Liver (tissue), 9 donors: ENCODE data around the gene ZNF398. TPM values are rescaled to one million over a fixed set of nuclear protein-coding genes. Genes with fewer than 3 reads are reported as not detected.

Experiments
- DNase-seq: peaks from one replicate; pipeline ENCODE4 v3.0.0-alpha.2; 2017; ENCODE audit warnings: low spot score
- H3K27ac ChIP-seq, 2 donors: one replicate each; pipeline ENCODE4 v1.7.0; 2013; ENCODE audit warnings: inconsistent platforms in 2 of 2, low read length in 2 of 2, control low read depth in 1 of 2, low read depth in 1 of 2, mild to moderate bottlenecking in 1 of 2
- H3K27me3 ChIP-seq, 4 donors: one replicate each; pipeline versions ENCODE4 v1.6.1 to v1.7.0; 2013; ENCODE audit warnings: low read length in 3 of 4, inconsistent platforms in 1 of 4, mild to moderate bottlenecking in 1 of 4, moderate library complexity in 1 of 4; ENCODE audit not compliant: control insufficient read depth in 4 of 4, insufficient read depth in 4 of 4
- H3K36me3 ChIP-seq, 4 donors: one replicate each; pipeline versions ENCODE4 v1.6.1 to v1.7.0; 2013; ENCODE audit warnings: low read length in 3 of 4, mild to moderate bottlenecking in 3 of 4, low read depth in 1 of 4, moderate library complexity in 1 of 4; ENCODE audit not compliant: control insufficient read depth in 4 of 4, insufficient read depth in 3 of 4
- H3K4me1 ChIP-seq, 4 donors: one replicate each; pipeline versions ENCODE4 v1.6.1 to v1.7.0; 2013; ENCODE audit warnings: low read length in 3 of 4, mild to moderate bottlenecking in 3 of 4, moderate library complexity in 1 of 4; ENCODE audit not compliant: control insufficient read depth in 4 of 4, insufficient read depth in 4 of 4
- H3K4me3 ChIP-seq, 3 donors: one replicate each; pipeline versions ENCODE4 v1.6.1 to v1.7.0; 2013; ENCODE audit warnings: low read length in 3 of 3, control low read depth in 1 of 3, low read depth in 1 of 3, mild to moderate bottlenecking in 1 of 3
- H3K9ac ChIP-seq, 2 donors: one replicate each; pipeline ENCODE4 v1.7.0; 2013; ENCODE audit warnings: low read length in 2 of 2, mild to moderate bottlenecking in 2 of 2, moderate library complexity in 2 of 2, control low read depth in 1 of 2, low read depth in 1 of 2
- H3K9me3 ChIP-seq, 4 donors: one replicate each; pipeline versions ENCODE4 v1.6.1 to v1.7.0; 2013; ENCODE audit warnings: low read length in 3 of 4; ENCODE audit not compliant: control insufficient read depth in 4 of 4
- CTCF ChIP-seq: fragments of 150-350 bp; IDR thresholded peaks from 2 replicates; pipeline ENCODE4 v1.5.1; 2017; ENCODE audit warnings: improper control_type of control experiment, low read depth, low read length; ENCODE audit not compliant: missing input control
- EGR1 ChIP-seq, 2 donors: IDR thresholded peaks; 2 replicates each; pipeline ENCODE4 v1.6.1; 2016 to 2018; ENCODE audit warnings: antibody characterized with exemption in 2 of 2, low read depth in 2 of 2
- FOXA1 ChIP-seq: IDR thresholded peaks from 2 replicates; pipeline ENCODE4 v1.6.1; 2016; ENCODE audit warnings: antibody characterized with exemption
- FOXA2 ChIP-seq: IDR thresholded peaks from 2 replicates; pipeline ENCODE4 v1.6.1; 2016; ENCODE audit warnings: antibody characterized with exemption
- GABPA ChIP-seq, 2 donors: IDR thresholded peaks in 1 of 2; conservative IDR thresholded peaks in 1 of 2; 2 replicates each; pipeline ENCODE4 v1.6.1; 2016; ENCODE audit warnings: antibody characterized with exemption in 2 of 2, mild to moderate bottlenecking in 1 of 2, moderate library complexity in 1 of 2
- HNF4A ChIP-seq, 2 donors: conservative IDR thresholded peaks; 2 replicates each; pipeline ENCODE4 v1.6.1; 2016; ENCODE audit warnings: antibody characterized with exemption in 2 of 2, mild to moderate bottlenecking in 2 of 2
- HNF4G ChIP-seq: IDR thresholded peaks from 2 replicates; pipeline ENCODE4 v1.6.1; 2016; ENCODE audit warnings: antibody characterized with exemption
- JUND ChIP-seq, 2 donors: IDR thresholded peaks; 2 replicates each; pipeline ENCODE4 v1.6.1; 2016; ENCODE audit warnings: antibody characterized with exemption in 2 of 2
- NR2F2 ChIP-seq: IDR thresholded peaks from 2 replicates; pipeline ENCODE4 v1.6.1; 2016; ENCODE audit warnings: antibody characterized with exemption
- RAD21 ChIP-seq, 2 donors: IDR thresholded peaks; 2 replicates each; pipeline ENCODE4 v1.6.1; 2016; ENCODE audit warnings: antibody characterized with exemption in 2 of 2, mild to moderate bottlenecking in 2 of 2
- SP1 ChIP-seq: IDR thresholded peaks from 2 replicates; pipeline ENCODE4 v1.6.1; 2018; ENCODE audit warnings: antibody characterized with exemption, mild to moderate bottlenecking
- TAF1 ChIP-seq: conservative IDR thresholded peaks from 2 replicates; pipeline ENCODE4 v1.6.1; 2016; ENCODE audit warnings: antibody characterized with exemption, mild to moderate bottlenecking
- WGBS: extraction: QIAGEN DNeasy Blood & Tissue Kit; methylation state at CpG from one replicate; pipeline ENCODE4 v1.1.7; 2013; 5-methylcytosine and 5-hydroxymethylcytosine counted together
- polyA plus RNA-seq, 2 donors: library from polyadenylated mRNA; stranded (reverse) in 1 of 2; unstranded in 1 of 2; fragments of 200-250 nt in 1 of 2; fragments of >200 nt in 1 of 2; fragmentation: Nextera tagmentation in 1 of 2; extraction: Ambion mirVana in 1 of 2; gene quantifications; one replicate each; pipeline versions ENCODE4 v1.2.1 to v1.2.3, GENCODE V29; 2013 to 2015
- total RNA-seq, 2 donors: library from RNA; depleted of rRNA; stranded (reverse); fragments of >200 nt; gene quantifications; one replicate each; pipeline ENCODE4 v1.2.3, GENCODE V29; 2014
- TF ChIP-seq, protein P1 (sequence below): IDR thresholded peaks from 2 replicates; pipeline ENCODE4 v1.6.1; 2016; ENCODE audit warnings: antibody characterized with exemption
- TF ChIP-seq, protein P2 (sequence below): IDR thresholded peaks from 2 replicates; pipeline ENCODE4 v1.6.1; 2016; ENCODE audit warnings: antibody characterized with exemption
- donor health status: healthy.
- donor health status: healthy.
- donor health status: healthy.
- donor health status: healthy.
- donor health status: healthy.

Gene ZNF398
- total and polyA plus RNA-seq, 4 donors = 1.5 to 7.8 (median 4.5) TPM

DNA sequence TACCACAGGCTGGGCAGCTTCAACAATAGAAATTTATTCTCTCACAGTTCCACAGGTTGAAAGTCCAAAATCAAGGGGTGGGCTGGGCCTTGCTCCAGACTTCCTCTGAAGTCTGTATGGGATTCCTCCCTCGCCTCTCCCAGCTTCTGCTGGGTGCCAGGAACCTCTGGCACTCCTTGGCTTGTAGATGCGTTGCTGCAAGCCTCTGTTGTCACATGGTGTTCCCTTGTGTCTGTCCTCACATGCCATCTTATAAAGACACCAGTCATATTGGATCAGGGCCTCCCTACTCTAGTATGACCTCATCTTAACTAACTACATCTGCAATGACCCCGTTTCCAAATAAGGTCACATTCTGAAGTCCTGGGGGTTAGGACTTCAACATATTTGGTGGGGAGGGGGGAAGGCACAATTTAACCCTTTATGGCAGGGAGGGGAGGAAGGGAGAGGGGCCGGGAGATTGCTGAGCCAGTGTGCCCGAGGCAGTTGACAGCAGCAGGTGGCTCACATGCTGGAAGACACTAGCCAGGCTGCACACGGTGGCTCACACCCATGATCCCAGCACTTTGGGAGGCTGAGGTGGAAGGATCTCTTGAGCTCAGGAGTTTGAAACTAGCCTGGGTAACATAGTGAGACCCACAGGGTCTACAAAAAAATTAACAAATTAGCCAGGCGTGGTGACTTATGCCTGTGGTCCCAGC lies 66.9 kb downstream of the ZNF398 start:
- H3K27me3 ChIP-seq = no peaks in the 10 kb centered on the region
- TF ChIP-seq EGR1 (IDR thresholded peaks at IDR 0.05; ENCODE audit: low read depth in 2 of 2) (no peak), HNF4A (conservative IDR thresholded peaks at IDR 0.05) (no peak), TAF1 (no peak), NR2F2 (no peak), JUND (IDR thresholded peaks at IDR 0.05) (no peak), GABPA (IDR thresholded peaks at IDR 0.05 in 1 of 2, conservative IDR thresholded peaks at IDR 0.05 in 1 of 2) (no peak), SP1 (no peak), FOXA2 (no peak), FOXA1 (no peak), RAD21 (IDR thresholded peaks at IDR 0.05) (no peak), HNF4G (no peak), CTCF (no peak)
- TF ChIP-seq, protein P1, sequence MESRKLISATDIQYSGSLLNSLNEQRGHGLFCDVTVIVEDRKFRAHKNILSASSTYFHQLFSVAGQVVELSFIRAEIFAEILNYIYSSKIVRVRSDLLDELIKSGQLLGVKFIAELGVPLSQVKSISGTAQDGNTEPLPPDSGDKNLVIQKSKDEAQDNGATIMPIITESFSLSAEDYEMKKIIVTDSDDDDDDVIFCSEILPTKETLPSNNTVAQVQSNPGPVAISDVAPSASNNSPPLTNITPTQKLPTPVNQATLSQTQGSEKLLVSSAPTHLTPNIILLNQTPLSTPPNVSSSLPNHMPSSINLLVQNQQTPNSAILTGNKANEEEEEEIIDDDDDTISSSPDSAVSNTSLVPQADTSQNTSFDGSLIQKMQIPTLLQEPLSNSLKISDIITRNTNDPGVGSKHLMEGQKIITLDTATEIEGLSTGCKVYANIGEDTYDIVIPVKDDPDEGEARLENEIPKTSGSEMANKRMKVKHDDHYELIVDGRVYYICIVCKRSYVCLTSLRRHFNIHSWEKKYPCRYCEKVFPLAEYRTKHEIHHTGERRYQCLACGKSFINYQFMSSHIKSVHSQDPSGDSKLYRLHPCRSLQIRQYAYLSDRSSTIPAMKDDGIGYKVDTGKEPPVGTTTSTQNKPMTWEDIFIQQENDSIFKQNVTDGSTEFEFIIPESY = no peak
- TF ChIP-seq, protein P2, sequence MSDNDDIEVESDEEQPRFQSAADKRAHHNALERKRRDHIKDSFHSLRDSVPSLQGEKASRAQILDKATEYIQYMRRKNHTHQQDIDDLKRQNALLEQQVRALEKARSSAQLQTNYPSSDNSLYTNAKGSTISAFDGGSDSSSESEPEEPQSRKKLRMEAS = no peak
- no peak for DNase-seq
- peaks cover 11 to 91% (median 72%) of the 10 kb centered on the region in 4 donors for H3K36me3 ChIP-seq
- WGBS = 81% methylated on average over 7 of the region's 7 CpGs
- H3K9ac ChIP-seq = no peak overlapping the region
- no peak overlapping the region for H3K4me3 ChIP-seq
- no peak overlapping the region for H3K27ac ChIP-seq
- H3K9me3 ChIP-seq = no peaks in the 10 kb centered on the region
- H3K4me1 ChIP-seq = no peaks in the 10 kb centered on the region

DNA sequence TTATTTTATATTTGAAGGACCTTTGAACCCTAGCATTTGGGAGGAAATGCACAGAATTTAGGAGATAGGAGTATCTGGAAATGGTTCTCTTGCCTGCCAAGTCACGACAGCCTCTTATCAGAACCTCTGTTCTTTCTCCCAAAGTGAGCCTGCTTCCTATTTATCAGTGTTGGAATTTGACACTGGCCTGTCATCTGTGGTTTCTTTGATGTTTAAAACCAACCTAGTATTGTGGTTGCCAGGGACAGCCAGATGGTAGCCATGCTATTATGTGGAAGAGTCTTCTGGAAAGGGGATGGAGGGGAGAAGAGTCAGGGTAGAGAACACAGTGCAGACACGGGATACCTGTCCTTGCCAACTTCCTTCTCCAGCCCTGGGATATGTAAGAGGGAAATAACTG lies 69.1 kb downstream of the ZNF398 start:
- H3K4me3 ChIP-seq = no peak overlapping the region
- DNase-seq = no peak
- no peaks in the 10 kb centered on the region for H3K4me1 ChIP-seq
- peaks cover 9 to 85% (median 59%) of the 10 kb centered on the region in 4 donors for H3K36me3 ChIP-seq
- 69% methylated on average over 2 of the region's 2 CpGs for WGBS
- TF ChIP-seq TAF1 = no peak
- no peak for TF ChIP-seq SP1
- TF ChIP-seq, protein P2 = no peak
- no peak for TF ChIP-seq CTCF
- TF ChIP-seq GABPA (IDR thresholded peaks at IDR 0.05 in 1 of 2, conservative IDR thresholded peaks at IDR 0.05 in 1 of 2) = no peak
- TF ChIP-seq EGR1 (IDR thresholded peaks at IDR 0.05; ENCODE audit: low read depth in 2 of 2) = no peak
- no peak overlapping the region for H3K27ac ChIP-seq
- H3K9ac ChIP-seq = no peak overlapping the region
- no peaks in the 10 kb centered on the region for H3K9me3 ChIP-seq
- H3K27me3 ChIP-seq = no peaks in the 10 kb centered on the region
